ENCODE measurements around the gene MAFF. TPM values are rescaled to one million over a fixed set of nuclear protein-coding genes. Genes with fewer than 3 reads are reported as not detected.

Gene MAFF
- polyA plus RNA-seq, 1 donor from 2014 or later: 2.1 TPM

DNA sequence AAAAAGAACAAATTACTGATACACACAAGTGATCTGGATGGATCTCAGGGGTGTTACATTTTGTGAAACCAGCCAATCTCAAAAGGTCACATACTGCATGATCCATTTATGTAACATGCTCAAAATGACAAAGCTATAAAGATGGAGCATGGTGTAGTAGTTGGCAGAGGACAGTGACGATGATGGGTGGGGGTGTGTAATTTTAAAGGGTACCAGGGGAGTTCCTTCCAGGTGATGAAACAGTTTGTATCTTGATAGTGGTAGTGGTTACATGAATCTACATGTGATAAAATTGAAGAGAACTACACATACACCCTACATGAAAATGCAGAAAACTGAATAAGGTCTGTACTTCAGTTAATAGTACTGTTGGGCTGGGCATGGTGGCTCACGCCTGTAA is 53.9 kb downstream of the MAFF start:
- Histone ChIP-seq H3K4me2 (ENCODE audit: low read length) (no peak overlapping the region), H2AFZ (ENCODE audit: low read depth, low read length) (no peak overlapping the region), H4K20me1 (ENCODE audit: insufficient read depth) (peaks cover 3% of the 10 kb centered on the region), H3K79me2 (replicated peaks; ENCODE audit: insufficient read depth, low read length) (peaks cover 3% of the 10 kb centered on the region), H3K36me3 (ENCODE audit: insufficient read depth, low read length) (no peaks in the 10 kb centered on the region), H3K9ac (ENCODE audit: low read length) (no peak overlapping the region), H3K9me3 (ENCODE audit: low read length) (no peaks in the 10 kb centered on the region), H3F3A (ENCODE audit: insufficient read depth, low read length, poor library complexity, severe bottlenecking) (no peaks in the 10 kb centered on the region), H3K27me3 (ENCODE audit: insufficient read depth, low read depth, low read length) (no peaks in the 10 kb centered on the region), H3K27ac (ENCODE audit: low read length) (no peak overlapping the region), H3K4me3 (ENCODE audit: low read length) (no peak overlapping the region), H3K9me2 (ENCODE audit: insufficient read depth, low read length) (no peaks in the 10 kb centered on the region)
- TF ChIP-seq RAD21 (conservative IDR thresholded peaks at IDR 0.05): no peak
- no peak for TF ChIP-seq EP300 (conservative IDR thresholded peaks at IDR 0.05; ENCODE audit: poor library complexity, severe bottlenecking)
- TF ChIP-seq, protein P1, sequence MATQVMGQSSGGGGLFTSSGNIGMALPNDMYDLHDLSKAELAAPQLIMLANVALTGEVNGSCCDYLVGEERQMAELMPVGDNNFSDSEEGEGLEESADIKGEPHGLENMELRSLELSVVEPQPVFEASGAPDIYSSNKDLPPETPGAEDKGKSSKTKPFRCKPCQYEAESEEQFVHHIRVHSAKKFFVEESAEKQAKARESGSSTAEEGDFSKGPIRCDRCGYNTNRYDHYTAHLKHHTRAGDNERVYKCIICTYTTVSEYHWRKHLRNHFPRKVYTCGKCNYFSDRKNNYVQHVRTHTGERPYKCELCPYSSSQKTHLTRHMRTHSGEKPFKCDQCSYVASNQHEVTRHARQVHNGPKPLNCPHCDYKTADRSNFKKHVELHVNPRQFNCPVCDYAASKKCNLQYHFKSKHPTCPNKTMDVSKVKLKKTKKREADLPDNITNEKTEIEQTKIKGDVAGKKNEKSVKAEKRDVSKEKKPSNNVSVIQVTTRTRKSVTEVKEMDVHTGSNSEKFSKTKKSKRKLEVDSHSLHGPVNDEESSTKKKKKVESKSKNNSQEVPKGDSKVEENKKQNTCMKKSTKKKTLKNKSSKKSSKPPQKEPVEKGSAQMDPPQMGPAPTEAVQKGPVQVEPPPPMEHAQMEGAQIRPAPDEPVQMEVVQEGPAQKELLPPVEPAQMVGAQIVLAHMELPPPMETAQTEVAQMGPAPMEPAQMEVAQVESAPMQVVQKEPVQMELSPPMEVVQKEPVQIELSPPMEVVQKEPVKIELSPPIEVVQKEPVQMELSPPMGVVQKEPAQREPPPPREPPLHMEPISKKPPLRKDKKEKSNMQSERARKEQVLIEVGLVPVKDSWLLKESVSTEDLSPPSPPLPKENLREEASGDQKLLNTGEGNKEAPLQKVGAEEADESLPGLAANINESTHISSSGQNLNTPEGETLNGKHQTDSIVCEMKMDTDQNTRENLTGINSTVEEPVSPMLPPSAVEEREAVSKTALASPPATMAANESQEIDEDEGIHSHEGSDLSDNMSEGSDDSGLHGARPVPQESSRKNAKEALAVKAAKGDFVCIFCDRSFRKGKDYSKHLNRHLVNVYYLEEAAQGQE (IDR thresholded peaks at IDR 0.05; ENCODE audit: borderline replicate concordance): no peak
- TF ChIP-seq SMC3 (conservative IDR thresholded peaks at IDR 0.05; ENCODE audit: poor library complexity): no peak
- TF ChIP-seq, protein P2, sequence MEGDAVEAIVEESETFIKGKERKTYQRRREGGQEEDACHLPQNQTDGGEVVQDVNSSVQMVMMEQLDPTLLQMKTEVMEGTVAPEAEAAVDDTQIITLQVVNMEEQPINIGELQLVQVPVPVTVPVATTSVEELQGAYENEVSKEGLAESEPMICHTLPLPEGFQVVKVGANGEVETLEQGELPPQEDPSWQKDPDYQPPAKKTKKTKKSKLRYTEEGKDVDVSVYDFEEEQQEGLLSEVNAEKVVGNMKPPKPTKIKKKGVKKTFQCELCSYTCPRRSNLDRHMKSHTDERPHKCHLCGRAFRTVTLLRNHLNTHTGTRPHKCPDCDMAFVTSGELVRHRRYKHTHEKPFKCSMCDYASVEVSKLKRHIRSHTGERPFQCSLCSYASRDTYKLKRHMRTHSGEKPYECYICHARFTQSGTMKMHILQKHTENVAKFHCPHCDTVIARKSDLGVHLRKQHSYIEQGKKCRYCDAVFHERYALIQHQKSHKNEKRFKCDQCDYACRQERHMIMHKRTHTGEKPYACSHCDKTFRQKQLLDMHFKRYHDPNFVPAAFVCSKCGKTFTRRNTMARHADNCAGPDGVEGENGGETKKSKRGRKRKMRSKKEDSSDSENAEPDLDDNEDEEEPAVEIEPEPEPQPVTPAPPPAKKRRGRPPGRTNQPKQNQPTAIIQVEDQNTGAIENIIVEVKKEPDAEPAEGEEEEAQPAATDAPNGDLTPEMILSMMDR (IDR thresholded peaks at IDR 0.05; ENCODE audit: poor library complexity, severe bottlenecking): no peak
- no peak for TF ChIP-seq POLR2AphosphoS5 (IDR thresholded peaks at IDR 0.05)
- no peak for TF ChIP-seq TAF1 (IDR thresholded peaks at IDR 0.05; ENCODE audit: low read depth)
- no peak for TF ChIP-seq MXI1 (conservative IDR thresholded peaks at IDR 0.05; ENCODE audit: poor library complexity, severe bottlenecking)
- no peak for TF ChIP-seq EZH2 (IDR thresholded peaks at IDR 0.05; ENCODE audit: borderline replicate concordance, insufficient read depth, low read length, poor library complexity, severe bottlenecking)

DNA sequence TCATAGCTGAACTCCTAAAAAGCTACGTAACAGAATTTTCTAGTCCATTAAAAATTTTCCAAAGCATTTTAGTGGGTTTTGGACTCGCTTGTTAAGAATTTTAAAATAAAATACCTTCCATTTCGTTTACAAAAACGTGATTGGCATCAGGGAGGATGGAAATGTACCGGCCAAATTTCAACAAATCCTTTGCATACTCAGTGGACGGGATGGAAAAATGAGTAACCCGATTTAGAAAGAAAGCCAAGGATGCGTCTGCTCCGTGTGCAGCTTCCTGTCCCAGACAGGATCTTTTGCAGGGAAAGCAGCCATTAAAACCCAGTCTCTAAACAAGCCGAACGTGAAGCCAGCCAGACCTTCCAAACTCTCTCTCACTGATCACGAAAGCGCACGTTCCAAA is 55.4 kb downstream of the MAFF start:
- Histone ChIP-seq H4K20me1 (ENCODE audit: insufficient read depth) (peaks cover 6% of the 10 kb centered on the region), H3K79me2 (replicated peaks; ENCODE audit: insufficient read depth, low read length) (peaks cover 3% of the 10 kb centered on the region), H3K9me2 (ENCODE audit: insufficient read depth, low read length) (no peaks in the 10 kb centered on the region), H3K4me3 (ENCODE audit: low read length) (no peak overlapping the region), H3K36me3 (ENCODE audit: insufficient read depth, low read length) (no peaks in the 10 kb centered on the region), H3K4me2 (ENCODE audit: low read length) (no peak overlapping the region), H2AFZ (ENCODE audit: low read depth, low read length) (no peak overlapping the region), H3K9ac (ENCODE audit: low read length) (no peak overlapping the region), H3F3A (ENCODE audit: insufficient read depth, low read length, poor library complexity, severe bottlenecking) (no peaks in the 10 kb centered on the region), H3K27me3 (ENCODE audit: insufficient read depth, low read depth, low read length) (no peaks in the 10 kb centered on the region), H3K9me3 (ENCODE audit: low read length) (no peaks in the 10 kb centered on the region), H3K27ac (ENCODE audit: low read length) (no peak overlapping the region)
- TF ChIP-seq TAF1 (IDR thresholded peaks at IDR 0.05; ENCODE audit: low read depth): no peak
- TF ChIP-seq, protein P1 (IDR thresholded peaks at IDR 0.05; ENCODE audit: borderline replicate concordance): no peak
- TF ChIP-seq EP300 (conservative IDR thresholded peaks at IDR 0.05; ENCODE audit: poor library complexity, severe bottlenecking): no peak
- TF ChIP-seq, protein P2 (IDR thresholded peaks at IDR 0.05; ENCODE audit: poor library complexity, severe bottlenecking): no peak
- TF ChIP-seq MXI1 (conservative IDR thresholded peaks at IDR 0.05; ENCODE audit: poor library complexity, severe bottlenecking): no peak
- TF ChIP-seq EZH2 (IDR thresholded peaks at IDR 0.05; ENCODE audit: borderline replicate concordance, insufficient read depth, low read length, poor library complexity, severe bottlenecking): no peak
- TF ChIP-seq RAD21 (conservative IDR thresholded peaks at IDR 0.05): no peak
- no peak for TF ChIP-seq SMC3 (conservative IDR thresholded peaks at IDR 0.05; ENCODE audit: poor library complexity)

Measured in neural cell (in vitro differentiated cells).